NCI-H2107 (cell line): Measurements from ENCODE around the gene IQSEC1.

ENCODE experiments used
- DNase-seq: peaks from one replicate; lab custom pipeline; 2025; lab: John Stamatoyannopoulos, UW

IQSEC1 gene

DNA sequence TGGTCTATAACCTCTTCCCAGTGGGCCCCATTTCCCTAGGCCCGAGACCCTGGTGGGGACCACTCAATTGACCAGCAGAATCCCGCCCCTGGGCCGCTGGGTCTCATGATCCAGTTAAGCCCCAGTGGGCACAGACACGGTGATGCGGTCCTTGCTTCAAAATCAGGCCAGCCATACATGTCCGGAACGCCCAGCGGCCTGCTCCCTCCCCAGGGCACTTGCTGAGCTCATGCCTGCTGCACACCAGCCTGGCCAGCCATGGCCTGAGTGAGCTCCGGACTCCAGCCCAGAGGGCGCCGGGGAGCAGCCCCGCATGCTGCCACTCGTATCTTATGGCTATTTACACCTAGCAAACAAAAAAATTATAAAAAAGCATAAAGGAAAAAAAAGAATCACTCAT, 34.4 kb upstream of the IQSEC1 start:
- no peak for DNase-seq

DNA sequence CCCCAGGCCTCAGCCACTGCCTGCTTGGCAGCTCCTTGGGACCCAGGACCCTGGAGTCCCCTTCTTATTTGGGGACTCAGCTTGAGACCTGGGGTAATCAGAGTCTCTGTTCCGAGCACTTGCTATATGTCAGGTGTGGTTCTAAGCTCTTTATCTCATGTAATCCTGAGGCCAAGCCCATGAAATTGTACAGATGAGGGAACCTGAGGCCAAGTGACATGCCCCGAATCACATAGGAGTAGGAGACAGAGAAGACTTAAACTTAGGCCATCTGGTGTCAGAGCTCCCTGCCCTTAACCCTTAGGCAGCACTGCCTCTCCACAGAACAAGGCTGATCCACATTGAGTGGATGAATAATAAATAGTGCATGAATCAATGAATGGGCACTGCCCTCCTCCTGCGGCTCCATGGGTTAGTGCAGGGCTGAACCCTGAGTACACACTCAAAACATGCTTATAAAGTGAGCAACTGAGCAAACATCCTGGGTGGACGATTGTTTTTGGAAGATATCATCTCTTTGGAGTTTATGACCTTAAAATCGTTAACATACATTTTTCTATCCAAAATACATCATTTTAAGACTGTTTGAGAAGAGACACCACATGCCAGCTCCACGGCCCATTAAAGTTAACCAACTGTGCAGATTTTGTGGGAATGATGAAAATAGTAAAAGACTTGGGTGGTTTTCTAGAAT, 33.2 kb upstream of the IQSEC1 start:
- DNase-seq = no peak

DNA sequence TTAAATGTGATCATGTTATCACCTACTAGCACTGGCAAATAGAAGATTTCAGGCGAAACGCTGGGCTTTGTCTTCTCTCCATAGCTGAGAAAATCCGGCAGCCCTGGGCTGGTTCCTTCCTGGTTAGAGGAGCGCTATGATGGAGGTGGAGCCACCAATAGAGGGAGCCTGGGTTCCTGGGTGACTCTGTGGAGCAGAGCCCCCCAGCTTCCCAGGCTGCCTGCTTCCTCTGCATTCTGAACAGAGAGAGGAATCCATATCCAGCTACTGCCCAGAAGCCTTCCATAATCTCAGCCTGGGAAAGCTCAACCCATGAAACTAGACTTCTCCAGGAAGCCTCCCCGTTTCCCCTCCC, 32.6 kb upstream of the IQSEC1 start:
- DNase-seq = no peak

DNA sequence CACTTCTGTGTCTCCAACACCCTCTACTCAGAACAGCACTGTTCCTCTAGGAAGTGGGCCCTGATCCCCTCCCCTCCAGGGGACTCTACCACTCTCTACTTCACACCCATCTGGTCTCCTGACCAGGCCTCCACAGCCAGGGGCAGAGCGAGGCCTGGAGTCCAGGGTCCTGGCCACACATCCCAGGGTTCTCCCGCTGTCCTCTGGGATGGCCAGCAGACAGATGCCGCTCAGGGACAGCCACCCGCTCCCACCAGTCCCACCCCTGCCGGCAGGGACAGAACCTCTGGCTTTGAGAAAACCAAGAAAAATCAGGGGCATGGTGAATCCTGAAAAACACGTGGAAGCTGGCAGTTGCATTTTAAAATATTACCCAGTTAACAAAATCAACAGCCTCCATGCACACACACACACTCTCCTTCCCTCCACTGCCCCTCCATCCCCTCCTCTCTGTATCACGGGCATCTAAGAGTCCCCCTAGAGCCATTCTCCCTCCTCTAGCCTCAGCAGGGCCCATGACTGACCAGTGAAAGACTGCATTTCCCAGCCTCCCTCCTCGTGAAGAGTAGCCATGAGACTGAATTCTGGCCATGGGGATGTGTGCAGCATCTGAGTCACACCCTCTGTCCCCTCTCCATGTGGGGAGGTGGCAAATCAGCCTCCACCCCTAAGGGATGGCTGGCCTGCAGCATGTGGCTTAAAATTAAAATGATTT, 32.1 kb upstream of the IQSEC1 start:
- no peak for DNase-seq

DNA sequence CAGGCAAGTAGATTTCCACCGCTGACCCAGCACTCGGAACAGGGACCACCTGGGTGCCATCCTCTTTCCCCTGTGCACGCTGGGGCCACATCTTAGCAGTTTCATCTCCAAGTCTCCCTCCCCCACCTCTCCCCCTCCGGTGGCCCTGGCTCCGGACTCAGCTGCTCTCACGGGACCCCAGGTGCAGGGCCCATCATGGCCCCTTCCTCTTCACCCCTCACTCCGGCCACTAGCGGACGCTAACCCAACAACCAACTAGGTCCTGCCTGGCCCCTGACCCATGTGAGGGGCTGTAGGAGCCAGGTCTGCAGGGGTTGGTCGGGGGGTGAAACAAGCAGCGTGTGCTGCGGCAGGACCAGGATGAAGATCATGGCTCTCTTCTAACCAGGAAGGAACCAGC, 31.3 kb upstream of the IQSEC1 start:
- DNase-seq = no peak

DNA sequence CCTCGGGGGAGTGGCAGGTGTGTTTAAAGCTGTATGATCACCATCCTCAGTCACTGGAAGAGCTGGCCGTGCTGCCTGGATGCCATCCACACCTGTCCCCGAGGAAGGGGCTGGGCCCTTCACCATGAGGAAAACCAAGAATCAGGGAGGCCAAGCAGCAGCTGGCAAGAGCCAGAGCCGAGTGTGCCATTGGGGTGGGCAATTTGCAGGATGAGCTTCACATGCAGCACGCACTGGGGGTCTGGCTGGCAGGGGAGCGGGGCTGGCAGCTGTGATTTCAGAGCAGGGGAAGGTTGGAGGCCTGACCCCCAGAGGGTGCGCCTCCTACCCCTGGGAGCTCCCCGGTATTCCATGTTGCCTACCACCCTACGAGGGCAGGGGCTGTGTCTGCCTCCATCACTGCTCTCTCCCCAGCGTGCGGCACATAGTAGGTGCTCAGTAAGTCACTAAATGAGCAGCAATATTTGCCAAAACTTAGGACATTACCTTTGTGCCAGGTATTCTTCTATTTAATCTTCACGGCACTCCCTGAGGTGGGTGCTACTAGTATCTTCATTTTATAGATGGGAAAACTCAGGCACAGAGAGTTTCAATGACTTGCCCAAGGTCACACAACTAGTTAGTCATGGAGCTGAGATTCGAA, 30.3 kb upstream of the IQSEC1 start:
- DNase-seq = no peak

DNA sequence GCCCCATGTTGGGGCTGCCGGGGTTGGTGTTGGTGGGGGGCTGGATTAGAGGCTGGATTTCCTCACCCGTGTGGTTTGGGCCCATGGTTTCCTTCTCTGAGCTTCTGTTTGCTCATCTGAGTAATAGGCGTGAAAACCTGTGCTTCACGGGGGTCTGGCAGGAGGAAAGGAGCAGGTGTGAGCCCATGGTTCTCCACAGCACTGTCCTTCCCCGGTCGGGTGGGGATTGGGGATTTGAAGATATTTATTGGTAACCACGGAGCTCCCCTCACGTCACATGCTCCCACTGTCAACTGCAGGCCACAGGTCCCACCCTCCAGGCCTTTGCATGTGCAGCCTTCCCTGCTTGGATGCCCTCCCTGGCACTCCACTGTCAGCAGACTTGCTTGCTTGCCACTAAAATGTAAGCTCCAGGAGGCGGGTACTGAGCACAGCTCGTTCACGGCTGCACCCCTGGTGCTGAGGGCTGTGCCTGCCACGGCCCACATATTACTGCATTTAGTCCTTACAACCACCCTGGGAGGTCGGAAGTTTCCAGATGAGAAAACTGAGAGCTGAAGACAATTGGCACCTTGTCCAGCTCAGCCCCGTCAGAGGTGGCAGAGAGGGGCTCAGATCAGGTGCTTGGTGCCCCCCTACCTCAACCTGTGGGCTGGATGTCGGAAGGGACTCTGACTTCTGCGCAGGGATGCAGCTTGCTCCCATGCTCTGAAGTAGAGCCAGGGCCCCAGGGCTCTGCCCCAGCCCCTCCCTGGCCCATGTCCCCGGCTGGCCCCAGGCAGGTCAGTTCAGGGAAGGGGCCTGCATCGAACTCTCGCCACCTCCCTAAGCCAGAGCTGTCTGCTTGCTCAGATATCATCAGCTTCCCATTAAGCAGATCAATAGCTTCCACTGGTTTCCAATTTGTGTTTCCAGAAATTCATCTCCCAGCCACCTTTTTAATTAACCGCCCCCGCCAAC, 29.4 kb upstream of the IQSEC1 start:
- no peak for DNase-seq

DNA sequence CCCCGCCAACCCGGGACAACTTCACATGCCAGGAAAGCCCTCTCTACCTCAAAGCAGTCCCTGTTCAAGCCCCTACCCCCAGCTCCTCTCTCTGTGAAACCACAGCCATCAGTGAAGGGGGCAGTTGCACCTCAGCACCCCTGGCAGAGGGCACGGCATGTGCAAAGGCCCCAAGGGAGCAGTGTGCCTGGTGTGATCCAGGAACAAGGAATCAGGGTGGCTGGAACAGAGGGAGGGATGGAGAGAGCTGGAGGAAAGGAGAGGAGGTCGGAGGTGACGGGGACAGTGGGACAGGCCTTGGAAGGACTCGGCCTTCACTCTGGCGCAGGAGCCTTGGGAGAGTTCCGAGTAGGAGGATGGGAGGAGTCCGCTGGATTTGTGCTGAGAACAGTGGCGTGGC, 26.5 kb upstream of the IQSEC1 start:
- DNase-seq = no peak

DNA sequence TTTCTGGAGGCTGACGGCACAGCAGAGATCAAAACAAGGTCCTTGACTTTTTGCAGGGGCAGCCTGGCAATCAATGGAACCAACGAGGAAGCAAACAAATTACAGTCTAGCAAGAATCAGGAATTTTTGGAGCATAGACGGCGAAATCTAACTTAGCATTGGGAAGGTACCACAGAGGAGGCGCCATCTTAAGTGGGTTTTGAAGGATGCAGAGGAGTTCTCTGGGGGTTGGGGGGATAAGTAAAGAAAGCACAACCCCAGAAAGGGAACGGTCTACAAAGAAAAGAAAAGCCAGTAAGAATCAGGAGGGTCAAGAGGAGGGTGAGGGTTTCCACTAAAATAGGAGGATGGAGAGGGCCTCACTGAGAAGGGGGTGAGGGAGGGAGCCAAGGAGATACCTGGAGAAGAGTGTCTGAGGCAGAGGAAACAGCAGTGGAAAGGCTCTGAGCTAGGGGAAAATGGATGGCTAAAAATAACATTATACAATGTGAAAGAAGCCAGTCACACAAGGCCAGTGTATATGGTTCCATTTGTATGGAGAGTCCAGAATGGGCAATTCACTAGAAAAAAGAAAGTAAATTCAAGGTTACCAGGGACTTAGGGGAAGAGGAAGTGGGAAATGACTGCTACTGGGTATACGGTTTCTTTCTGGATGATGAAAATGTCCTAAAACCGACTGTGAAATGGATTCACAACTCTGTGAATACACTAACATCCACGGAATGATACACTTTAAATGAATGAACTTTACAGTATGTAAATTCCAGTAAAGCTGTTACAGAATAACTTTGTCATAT, 25.2 kb upstream of the IQSEC1 start:
- DNase-seq = no peak

DNA sequence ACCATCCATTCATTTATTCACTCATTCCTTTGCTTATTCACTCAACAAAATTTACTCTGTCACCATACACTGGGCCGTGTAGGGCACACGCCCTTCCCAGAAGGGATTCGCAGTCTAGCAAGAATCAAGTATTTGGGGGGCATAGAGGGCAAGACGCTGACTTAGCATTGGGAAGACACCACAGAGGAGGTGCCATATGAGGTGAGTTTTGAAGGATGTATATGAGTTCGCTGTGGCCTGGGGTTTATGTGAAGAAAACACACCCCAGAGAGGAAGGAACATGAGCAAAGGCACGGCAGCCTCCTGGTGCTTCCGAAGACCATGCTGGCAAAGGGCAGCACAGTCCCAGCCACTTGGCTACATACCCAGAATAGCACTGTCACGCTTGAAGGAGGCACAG, 23.1 kb upstream of the IQSEC1 start:
- DNase-seq = no peak

DNA sequence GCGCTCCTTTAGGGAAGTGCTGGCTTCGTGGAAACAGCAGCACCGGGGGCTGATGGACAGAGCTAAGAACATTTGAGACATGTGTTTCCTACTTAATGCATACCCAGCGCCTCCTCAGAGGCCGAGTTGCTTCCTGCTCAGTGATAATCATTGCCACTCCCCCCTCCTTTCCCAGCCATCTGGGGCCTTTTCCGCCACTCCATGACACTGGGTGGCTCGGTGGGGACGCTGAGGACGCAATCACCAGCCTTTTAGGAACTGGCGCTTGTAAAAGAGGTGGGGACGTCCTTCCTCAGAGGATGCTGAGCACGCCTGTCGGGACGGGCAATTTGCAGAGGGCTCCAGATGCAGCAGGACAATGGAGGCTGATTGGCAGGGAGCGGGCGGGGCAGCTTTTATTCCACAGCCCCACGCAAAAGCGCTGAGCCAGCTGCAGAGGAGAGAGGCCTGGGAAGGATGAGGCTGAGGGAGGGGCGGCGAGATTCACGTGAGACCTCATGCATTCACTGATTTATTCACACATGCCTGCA, 22.2 kb upstream of the IQSEC1 start:
- no peak for DNase-seq

DNA sequence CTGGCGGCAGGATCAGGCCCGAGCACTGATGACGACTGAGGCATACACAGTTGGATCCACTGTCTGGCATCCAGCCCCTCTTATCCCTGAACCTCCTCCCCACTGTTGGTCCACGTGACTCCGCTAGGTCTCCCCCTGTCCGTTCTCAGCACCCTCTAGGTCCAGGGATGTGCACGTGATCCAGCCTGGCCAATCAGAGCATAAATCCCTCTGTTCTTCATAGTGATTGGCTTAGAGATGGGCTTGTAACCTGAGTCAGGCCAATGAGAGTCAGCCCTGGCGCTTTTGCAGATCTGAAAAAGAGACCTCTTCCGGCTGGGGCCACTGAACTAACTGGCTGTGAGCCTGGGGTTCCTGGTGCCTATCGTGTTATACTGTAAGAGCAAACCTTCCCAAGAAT, 20.5 kb upstream of the IQSEC1 start:
- no peak for DNase-seq

DNA sequence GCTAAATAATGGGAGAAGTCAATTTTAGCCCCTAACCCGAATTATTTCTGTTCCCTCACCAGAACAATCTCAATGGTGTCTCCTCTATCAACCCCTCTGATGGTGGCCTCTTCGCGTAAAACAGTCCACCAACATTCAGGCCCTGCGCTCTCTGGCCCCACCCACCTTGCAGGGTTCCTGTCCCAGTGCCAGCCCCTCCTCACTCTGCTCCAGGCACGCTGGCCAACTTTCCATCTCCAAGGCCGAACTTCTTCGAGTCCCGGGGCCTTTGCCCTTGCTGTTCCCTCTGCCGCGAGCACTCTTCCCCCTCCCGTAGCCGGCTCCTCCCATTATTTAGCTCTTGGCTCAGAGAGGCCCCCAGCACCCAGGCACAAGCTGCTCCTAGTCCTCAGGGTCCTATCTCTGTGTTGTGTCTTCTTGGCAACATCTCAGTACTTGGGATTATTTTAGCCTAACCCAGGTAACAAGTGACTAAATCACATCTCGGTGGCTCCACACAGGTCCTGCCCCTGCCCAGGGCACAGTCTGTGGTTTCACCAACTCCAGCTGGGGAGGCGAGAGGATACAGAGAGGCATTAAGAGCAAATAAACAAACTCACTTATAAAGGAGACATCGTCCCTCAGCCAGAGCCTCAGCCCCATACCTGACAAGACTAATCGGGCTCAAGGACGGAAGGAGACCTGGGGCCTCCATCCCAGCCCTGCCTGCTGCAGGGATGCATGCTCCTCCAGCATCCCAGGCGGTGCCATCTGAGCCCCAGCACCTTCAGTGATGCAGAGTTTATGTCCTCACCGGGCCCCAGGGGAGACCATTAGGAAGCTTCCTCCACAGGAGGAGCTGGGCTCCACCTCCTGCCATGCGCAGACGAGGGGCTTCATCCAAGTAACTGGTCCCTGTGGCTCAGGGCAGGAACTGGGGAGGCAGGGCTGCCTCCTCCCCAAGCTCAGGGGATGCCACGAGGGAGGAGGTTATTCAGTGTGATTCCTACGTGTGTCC, 19.7 kb upstream of the IQSEC1 start:
- DNase-seq = no peak

DNA sequence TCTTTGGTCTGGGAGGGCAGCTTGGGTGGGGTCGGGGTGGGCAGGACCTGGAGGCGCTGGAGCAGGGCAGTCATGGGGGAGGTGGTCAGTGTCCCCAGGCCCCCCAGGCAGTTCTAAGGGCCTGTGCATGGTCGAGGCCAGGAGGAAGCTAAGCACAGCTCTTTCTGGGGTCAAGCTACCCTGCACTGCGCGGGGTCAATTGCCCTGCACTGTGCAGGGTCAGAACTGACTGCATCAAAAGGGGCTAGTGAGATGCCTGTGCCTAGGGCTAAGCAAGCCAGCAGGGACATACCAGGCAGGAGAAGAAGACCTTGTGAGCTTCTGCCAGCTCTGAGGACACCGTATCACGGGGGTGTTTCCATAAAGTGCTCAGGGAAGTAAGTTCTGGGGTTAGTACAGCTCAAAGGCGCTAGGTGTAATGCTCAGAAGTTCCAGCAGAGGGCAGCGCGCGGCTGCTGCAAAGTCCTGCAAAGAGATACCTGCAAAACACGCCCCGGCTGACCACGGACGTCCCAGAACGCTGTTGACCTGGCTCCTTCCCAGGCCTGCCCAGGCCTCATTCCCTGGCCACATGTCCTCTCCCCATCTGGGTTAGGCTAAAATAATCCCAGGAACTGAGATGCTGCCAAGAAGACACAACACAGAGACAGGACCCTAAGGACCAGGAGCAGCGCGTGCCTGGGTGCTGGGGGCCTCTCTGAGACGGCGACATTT, 18.8 kb upstream of the IQSEC1 start:
- DNase-seq = no peak

DNA sequence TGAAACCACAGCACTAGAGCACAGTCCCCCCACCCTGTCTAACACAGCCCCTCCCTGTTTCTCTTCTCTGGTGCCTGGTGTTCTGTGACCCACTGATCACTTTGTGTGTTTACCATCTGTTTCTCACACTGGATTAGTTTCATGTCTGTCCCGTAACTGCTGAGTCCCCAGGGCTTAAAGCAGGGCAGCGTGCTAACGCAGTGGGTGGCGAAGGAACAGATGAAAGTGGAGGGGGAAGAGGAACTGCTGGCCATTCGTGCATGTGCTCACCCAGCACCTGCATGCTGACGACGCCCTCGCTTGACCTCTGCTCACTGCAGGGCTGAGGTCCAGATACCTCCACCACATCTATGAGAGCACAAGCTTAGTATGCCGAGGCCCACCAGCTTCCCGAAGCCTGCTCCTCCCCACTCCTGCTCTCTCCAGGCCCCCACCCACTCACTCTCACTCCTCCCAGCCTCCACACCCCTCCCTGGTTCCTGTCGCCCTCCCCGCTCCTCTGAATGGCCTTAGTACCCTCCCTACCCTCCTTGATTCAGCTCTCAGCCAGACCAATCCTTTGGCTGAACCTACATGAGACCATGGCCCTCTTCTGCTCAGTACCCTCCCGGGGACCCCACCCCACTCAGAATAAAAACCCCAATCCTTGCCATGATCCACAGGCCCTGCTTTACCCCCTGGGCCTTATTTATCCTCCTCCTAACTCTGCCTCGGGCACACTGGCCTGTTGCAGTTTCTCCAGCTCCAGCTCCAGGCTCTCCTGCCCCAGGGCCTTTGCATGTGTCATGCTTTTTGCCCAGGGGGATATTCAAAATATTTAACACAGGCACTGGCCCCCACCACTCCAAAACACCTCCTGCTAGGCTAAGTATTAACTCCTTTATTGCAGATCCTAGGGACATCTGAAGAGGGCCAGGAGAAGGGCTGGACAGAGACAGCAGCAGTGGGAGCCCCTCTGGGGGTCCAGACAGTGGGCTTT, 15.1 kb upstream of the IQSEC1 start:
- no peak for DNase-seq

DNA sequence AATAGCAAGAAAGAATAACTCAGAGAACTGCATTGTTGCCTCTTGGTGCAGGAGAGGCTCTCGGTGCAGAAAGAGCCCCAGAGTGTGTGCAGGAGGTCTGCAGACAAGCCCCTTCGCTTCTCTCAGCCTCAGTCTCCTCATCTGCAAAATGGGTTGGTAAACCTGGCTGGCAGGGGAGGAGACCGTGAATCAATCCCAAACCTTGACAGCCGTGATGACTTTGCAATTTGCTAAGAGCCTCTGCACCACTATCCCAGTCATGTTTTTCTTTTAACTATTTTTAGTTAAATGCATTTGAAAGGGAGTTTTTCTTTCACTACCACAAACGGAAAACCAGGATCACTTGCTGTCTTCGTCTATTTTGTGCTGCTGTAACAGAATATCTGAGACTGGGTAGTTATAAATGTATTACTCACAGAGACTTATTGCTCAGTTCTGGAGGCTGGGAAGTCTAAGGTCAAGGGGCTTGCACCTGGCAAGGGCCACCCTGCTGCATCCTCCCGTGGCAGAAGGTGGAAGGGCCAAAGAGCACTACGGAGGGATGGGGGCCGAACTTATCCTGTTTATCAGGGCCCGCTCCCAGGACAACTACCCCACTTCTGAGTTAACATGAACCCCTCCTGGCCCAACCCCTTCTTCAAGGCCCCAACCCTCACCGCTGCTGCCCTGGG, 14.2 kb upstream of the IQSEC1 start:
- no peak for DNase-seq

DNA sequence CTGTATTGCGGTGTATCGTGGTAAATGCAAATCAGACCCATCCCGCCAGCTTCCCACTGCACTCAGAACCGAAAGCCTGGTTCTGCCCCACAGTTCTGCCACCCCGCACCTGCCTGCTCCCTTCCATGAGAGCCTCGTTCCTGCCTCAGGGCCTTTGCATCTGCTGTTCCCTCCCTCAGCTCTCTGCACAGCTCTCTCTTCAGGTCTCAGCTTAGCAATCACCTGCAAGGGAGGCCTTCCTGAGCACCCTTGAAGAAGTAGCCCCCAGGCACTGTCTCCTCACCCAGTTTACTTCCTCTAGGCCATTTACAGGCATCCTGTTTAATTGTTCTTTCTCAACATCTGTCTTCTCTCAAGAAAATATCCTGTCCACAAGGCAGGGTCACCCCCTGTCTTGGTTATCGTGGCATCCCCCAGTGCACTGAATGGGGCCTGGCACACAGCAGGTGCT, 13.3 kb upstream of the IQSEC1 start:
- no peak for DNase-seq

DNA sequence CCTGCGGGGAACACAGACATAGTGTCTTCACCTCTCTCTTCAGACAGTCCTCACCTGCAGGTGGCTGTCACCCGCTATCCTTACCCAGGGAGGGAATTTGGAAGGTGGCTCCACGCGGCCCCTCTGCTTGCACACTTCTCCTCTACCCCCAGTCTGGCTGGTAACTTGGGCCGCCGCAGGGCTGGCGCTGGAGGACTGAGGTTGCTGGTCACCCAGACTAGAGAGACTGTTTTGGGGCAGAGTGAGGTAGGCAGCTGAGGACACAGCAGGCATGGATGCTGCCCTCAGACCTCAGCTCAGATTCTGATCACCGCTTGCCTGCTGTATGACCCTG, 12.6 kb upstream of the IQSEC1 start:
- no peak for DNase-seq
